Brain microvascular endothelial cell (primary cell): ENCODE measurements around the gene CFAP77.
A peak's percentile ranks its signal among the peaks of the same experiment; 100 is the strongest.

Source experiments
- DNase-seq: peaks from one replicate; pipeline ENCODE4 v3.0.0-alpha.2; 2020
- H3K27ac ChIP-seq: fragments of 250-450 bp; sonication (Bioruptor Pico); 2 replicates; pipeline ENCODE4 v1.5.1; 2020; ENCODE audit warnings: mild to moderate bottlenecking, moderate library complexity
- H3K27me3 ChIP-seq: fragments of 250-450 bp; sonication (Bioruptor Pico); replicated peaks from 2 replicates; pipeline ENCODE4 v1.5.1; 2020; ENCODE audit warnings: mild to moderate bottlenecking
- H3K36me3 ChIP-seq: fragments of 250-450 bp; sonication (Bioruptor Pico); replicated peaks from 2 replicates; pipeline ENCODE4 v1.5.1; 2020; ENCODE audit warnings: mild to moderate bottlenecking
- H3K4me3 ChIP-seq: 2 replicates; pipeline ENCODE4 v1.5.1; 2011; ENCODE audit warnings: low read depth, mild to moderate bottlenecking, control low read depth, low read length, moderate library complexity
- in situ Hi-C: cut with HindIII; loops from 2 replicates; pipeline ENCODE4 v1.10.0; 2017; ENCODE audit warnings: low sequenced_read_pairs, low pct_ligation_motif_present
- TF ChIP-seq, protein P1 (sequence below): IDR thresholded peaks from 2 replicates; pipeline ENCODE4 v1.5.1; 2011; ENCODE audit warnings: low read depth, mild to moderate bottlenecking, moderate library complexity, low read length, control low read depth, inconsistent platforms; ENCODE audit errors: missing control alignments

Gene CFAP77

DNA sequence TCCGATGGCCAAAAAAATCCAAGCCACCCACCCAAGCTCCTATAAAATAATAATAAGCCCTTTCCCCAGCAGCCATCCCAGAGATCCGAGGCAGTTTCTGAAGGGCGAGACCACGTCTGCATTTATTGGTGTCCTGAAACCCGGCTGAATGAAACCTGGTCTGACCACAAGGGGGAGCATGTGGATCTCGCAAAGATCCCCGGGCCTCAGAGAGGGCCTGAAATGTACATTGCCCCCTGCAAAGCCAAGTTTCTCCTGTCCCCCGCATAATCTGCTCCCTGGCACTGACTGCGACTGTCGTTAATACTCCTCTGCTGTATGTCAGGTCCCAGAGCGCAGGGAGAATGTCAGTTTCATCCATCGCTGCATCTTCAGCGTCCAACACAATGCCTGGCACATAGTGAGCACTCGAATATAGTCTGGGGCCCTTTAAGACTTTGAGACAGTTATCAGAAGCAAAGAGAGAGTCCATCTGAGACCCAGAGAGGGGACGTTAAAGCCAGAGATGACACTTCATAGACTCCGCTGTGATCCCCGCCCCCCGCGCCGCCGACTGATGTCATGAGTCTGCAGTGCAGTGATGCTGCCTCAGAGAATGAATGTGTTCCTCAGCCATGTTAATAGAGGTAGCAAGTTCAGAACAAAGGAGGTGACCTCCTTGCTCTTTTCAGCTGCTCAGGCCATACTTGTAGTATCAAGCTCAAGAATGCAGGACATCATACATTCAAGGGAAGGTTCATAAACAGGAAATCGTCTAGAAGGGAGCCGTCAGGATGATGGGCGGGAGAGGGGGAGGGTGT, 97.9 kb downstream of the CFAP77 start:
- DNase-seq, result peak; percentile 72
- Histone ChIP-seq H3K27me3 (peaks cover 13% of the 10 kb centered on the region), H3K36me3 (no peaks in the 10 kb centered on the region), H3K27ac (no peak overlapping the region), H3K4me3 (no peak overlapping the region)
- in situ Hi-C loops, result no loop called here
- TF ChIP-seq, protein P1, sequence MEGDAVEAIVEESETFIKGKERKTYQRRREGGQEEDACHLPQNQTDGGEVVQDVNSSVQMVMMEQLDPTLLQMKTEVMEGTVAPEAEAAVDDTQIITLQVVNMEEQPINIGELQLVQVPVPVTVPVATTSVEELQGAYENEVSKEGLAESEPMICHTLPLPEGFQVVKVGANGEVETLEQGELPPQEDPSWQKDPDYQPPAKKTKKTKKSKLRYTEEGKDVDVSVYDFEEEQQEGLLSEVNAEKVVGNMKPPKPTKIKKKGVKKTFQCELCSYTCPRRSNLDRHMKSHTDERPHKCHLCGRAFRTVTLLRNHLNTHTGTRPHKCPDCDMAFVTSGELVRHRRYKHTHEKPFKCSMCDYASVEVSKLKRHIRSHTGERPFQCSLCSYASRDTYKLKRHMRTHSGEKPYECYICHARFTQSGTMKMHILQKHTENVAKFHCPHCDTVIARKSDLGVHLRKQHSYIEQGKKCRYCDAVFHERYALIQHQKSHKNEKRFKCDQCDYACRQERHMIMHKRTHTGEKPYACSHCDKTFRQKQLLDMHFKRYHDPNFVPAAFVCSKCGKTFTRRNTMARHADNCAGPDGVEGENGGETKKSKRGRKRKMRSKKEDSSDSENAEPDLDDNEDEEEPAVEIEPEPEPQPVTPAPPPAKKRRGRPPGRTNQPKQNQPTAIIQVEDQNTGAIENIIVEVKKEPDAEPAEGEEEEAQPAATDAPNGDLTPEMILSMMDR, result peak; percentile 92

DNA sequence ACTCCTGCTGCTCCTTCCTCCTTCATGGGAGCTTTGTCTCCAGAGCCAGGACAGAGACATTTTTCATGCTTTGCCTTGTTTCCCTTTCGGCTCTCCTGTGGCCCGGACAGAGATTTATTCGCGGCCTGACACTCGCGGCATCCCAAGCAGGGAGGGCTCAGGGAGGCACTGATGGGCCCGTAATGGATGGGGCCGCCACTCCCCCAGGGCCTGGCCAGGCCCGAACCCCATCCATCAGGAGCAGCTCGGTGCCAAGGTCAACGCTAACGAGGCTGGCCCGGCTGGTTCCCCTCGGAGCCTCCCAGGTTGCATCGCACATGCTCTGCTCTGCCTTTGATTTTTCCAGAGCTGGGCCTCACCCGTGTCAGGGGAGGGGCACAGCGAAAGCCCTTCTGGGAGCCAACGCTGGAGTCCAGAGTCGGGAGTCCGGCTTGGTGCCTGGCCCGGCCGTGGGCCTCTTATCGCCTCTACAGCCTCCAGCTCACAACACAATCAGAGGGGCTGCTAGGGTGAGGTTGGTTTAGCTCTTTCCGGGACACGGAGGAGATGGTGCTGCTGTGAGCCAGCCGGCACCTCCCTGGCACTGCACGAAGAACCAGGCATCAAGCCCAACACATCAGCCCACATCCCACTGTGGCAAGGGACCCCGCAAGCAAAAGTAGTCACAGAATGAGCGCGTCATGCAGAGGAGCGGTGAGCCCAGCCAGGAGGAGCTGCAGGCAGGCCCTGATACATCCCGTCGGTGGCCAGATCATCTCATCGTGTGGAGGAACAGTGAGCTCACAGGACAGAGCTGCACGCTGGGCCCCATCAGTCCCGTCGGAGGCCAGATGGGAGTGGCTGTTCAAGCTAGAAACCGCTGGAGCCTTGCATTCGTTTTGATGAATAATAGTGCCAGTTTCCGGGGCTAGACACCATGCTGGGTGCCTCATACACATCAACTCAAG, 100.2 kb downstream of the CFAP77 start:
- TF ChIP-seq, protein P1, result no peak
- in situ Hi-C loops, result no loop called here
- no peaks in the 10 kb centered on the region for H3K36me3 ChIP-seq

DNA sequence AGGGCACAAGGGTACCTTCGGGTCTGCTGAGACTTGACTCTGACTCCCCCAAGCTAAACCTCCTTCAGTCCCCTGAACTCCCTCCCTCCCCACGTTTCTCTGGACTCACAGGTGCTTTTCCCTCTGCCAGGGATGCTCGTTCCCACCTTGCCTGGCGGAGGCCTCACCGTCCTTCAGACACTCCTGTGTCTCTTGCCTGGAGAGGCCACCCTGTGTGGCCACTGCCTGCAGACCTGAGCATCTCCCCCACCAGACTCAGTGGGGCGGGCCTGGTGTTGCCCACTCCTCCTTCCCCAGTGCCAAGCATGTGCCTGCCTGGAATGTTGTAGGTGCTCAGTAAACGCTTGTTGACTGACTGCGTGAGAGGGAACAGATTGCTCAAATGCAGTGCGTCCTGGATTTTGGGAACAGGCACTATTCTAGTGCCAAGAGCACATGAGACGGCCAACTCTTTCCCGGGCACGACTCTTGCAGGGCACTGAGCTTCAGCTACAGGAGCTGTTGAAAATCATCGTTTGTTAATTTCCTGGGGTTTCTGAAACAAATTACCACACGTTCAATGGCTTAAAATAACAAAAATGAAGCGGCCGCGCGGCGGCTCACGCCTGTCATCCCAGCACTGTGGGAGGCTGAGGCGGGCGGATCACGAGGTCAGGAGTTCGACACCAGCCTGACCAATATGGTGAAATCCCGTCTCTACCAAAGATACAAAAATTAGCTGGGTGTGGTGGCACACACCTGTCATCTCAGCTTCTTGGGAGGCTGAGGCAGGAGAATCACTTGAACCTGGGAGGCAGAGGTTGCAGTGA, 101.4 kb downstream of the CFAP77 start:
- in situ Hi-C loops, result no loop called here
- H3K27me3 ChIP-seq, result no peaks in the 10 kb centered on the region
- TF ChIP-seq, protein P1, result no peak
- H3K36me3 ChIP-seq, result no peaks in the 10 kb centered on the region
- H3K4me3 ChIP-seq, result no peak overlapping the region
- DNase-seq, result no peak
- H3K27ac ChIP-seq, result no peak overlapping the region

More for the DNA sequence above, 100.2 kb downstream of the CFAP77 start:
- no peak overlapping the region for H3K4me3 ChIP-seq
- no peak overlapping the region for H3K27ac ChIP-seq
- no peak for DNase-seq
- H3K27me3 ChIP-seq, result peaks cover 1% of the 10 kb centered on the region

DNA sequence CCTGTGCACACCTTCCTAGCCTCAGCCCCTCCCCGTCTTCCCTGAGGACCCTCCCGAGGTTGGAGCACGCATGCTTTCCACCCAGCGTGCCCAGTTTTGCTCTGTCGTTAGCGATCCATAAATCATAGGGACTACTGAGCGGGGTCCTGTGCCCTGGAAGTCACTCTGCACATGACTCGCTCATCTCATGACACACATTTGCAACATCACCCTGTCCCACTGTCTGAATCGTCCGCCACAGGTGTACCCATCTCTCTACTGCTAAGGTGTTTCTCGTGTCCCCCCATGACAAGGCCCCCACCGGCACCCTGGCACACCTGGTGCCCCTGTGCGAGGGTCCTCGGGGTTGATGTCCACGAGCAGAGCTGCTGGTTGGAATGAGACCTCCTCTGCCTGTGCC, 103.4 kb downstream of the CFAP77 start:
- no peak overlapping the region for H3K27ac ChIP-seq
- DNase-seq, result no peak
- TF ChIP-seq, protein P1, result no peak
- H3K27me3 ChIP-seq, result no peaks in the 10 kb centered on the region
- in situ Hi-C loops, result no loop called here
- no peak overlapping the region for H3K4me3 ChIP-seq
- no peaks in the 10 kb centered on the region for H3K36me3 ChIP-seq

DNA sequence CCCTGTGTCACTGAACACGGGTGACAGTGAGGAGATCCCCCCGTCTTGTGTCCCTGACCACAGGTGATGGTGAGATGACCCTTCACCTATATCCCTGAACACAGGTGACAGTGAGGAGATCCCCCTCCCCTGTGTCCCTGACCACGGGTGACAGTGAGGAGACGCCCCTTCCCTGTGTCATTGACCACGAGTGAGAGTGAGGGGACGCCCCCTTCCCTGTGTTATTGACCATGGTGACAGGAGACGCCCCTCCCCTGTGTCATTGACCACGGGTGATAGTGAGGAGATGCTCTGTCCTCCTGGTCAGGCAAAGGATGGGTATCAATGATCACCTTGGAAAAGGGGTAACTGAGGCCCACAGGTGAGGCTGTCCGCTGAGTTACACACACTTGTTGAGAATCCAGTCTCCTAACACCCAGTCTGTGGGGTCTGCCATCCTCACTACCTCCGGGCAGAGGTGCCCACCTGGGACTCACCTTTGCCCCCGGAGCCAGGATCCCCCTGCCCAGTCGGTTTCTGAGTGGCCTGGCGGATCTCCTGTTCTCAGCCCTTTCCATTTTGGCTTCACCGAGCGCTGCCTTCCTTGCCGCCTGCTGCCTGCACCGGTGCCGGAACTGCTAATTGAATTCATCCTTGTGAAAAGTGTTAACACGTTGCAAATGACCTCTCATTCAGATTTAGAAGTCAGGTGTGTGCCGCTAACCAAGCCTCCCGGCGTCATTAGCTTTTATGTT, 104.2 kb downstream of the CFAP77 start:
- Histone ChIP-seq H3K36me3 (no peaks in the 10 kb centered on the region), H3K4me3 (no peak overlapping the region)
- in situ Hi-C loops, result no loop called here

More for the DNA sequence above, 104.2 kb downstream of the CFAP77 start:
- TF ChIP-seq, protein P1, result no peak
- H3K27ac ChIP-seq, result no peak overlapping the region
- H3K27me3 ChIP-seq, result no peaks in the 10 kb centered on the region
- DNase-seq, result no peak
